NK-92 (cell line): ENCODE data around the gene TBRG4.

Source experiments
- DNase-seq: peaks from one replicate; lab custom pipeline; 2025; ENCODE audit not compliant: unreplicated experiment; lab: John Stamatoyannopoulos, UW

TBRG4 gene

GRCh38 chr7:45075871-45076796 is 35.4 kb downstream of the TBRG4 start:
- DNase-seq, result no peak

- no peak for DNase-seq
Measured at GRCh38 chr7:45075355-45075644, 36.2 kb downstream of the TBRG4 start.

GRCh38 chr7:45074528-45075354 is 36.8 kb downstream of the TBRG4 start:
- no peak for DNase-seq

- no peak for DNase-seq
Measured at GRCh38 chr7:45073786-45074527, 37.5 kb downstream of the TBRG4 start.

GRCh38 chr7:45073031-45073785 is 38.3 kb downstream of the TBRG4 start:
- no peak for DNase-seq

GRCh38 chr7:45072131-45073030 is 39.1 kb downstream of the TBRG4 start:
- DNase-seq, result no peak

- no peak for DNase-seq
Measured at GRCh38 chr7:45071528-45071927, 40.0 kb downstream of the TBRG4 start.

- no peak for DNase-seq
Measured at GRCh38 chr7:45070254-45070642, 41.2 kb downstream of the TBRG4 start.

GRCh38 chr7:45069444-45070253 is 41.8 kb downstream of the TBRG4 start:
- DNase-seq, result no peak

- DNase-seq, result no peak
Measured at GRCh38 chr7:45068236-45069023, 43.1 kb downstream of the TBRG4 start.

- DNase-seq, result no peak
Measured at GRCh38 chr7:45067582-45067981, 43.9 kb downstream of the TBRG4 start.

GRCh38 chr7:45066409-45066808 is 45.1 kb downstream of the TBRG4 start:
- DNase-seq, result no peak

- no peak for DNase-seq
Measured at GRCh38 chr7:45065031-45065995, 46.2 kb downstream of the TBRG4 start.

- DNase-seq, result no peak
Measured at GRCh38 chr7:45064047-45064725, 47.3 kb downstream of the TBRG4 start.

GRCh38 chr7:45061806-45062425 is 49.6 kb downstream of the TBRG4 start:
- no peak for DNase-seq

- no peak for DNase-seq
Measured at GRCh38 chr7:45061352-45061751, 50.1 kb downstream of the TBRG4 start.
